Esophagus muscularis mucosa (tissue), 3 donors: ENCODE measurements around the gene CAPG.

Experiments used
- POLR2A ChIP-seq: fragments of 450-650 bp; IDR thresholded peaks from one replicate; pipeline ENCODE4 v1.6.1; 2017; ENCODE audit warnings: antibody characterized with exemption, moderate library complexity, mild to moderate bottlenecking, low read depth
- TF ChIP-seq, protein P1 (sequence below), 3 experiments: fragments of 200-600 bp in 2 of 3; fragments of 450-650 bp in 1 of 3; sonication (generic) in 2 of 3; IDR thresholded peaks; one replicate each; pipeline ENCODE4 v1.5.1; 2017 to 2019; ENCODE audit warnings: antibody characterized with exemption in 3 of 3, mild to moderate bottlenecking in 2 of 3, moderate library complexity in 1 of 3

DNA sequence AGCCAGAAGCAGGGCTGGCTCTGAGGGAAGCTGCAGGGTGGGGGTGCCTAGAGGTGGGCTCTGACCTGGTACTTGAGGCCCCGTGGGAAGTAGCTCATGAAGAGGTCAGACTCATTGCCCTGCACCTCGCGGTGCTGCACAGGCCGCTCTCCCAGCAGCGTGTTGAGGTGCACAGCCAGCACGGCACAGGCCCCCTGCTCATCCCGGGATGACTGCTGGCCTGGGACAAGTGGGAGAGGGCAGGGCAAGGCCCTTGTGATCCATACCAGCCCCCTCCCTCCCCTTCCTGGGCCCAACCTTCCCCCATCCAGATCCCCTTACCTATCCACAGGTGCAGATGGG, 8.7 kb downstream of the CAPG start:
- no peak for TF ChIP-seq POLR2A
- TF ChIP-seq, protein P1, sequence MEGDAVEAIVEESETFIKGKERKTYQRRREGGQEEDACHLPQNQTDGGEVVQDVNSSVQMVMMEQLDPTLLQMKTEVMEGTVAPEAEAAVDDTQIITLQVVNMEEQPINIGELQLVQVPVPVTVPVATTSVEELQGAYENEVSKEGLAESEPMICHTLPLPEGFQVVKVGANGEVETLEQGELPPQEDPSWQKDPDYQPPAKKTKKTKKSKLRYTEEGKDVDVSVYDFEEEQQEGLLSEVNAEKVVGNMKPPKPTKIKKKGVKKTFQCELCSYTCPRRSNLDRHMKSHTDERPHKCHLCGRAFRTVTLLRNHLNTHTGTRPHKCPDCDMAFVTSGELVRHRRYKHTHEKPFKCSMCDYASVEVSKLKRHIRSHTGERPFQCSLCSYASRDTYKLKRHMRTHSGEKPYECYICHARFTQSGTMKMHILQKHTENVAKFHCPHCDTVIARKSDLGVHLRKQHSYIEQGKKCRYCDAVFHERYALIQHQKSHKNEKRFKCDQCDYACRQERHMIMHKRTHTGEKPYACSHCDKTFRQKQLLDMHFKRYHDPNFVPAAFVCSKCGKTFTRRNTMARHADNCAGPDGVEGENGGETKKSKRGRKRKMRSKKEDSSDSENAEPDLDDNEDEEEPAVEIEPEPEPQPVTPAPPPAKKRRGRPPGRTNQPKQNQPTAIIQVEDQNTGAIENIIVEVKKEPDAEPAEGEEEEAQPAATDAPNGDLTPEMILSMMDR (IDR thresholded peaks at IDR 0.05), result no peak
